RWPE2 (cell line): Measurements from ENCODE around the gene PARVA.

Experiments used
- ATAC-seq: fragments of 200-7000 bp; cut with Tn5 transposase; 3 replicates; pipeline ENCODE4 v1.9.1; 2021; ENCODE audit warnings: low read depth
- DNase-seq: peaks from one replicate; pipeline ENCODE4 v3.0.0-alpha.2; 2020; ENCODE audit warnings: low spot score
- H3K27ac ChIP-seq: fragments of 450-650 bp; 2 replicates; pipeline ENCODE4 v1.5.1; 2017; ENCODE audit warnings: mild to moderate bottlenecking; ENCODE audit not compliant: poor library complexity, severe bottlenecking
- H3K27me3 ChIP-seq: fragments of 250-450 bp; sonication (Bioruptor Pico); 2 replicates; pipeline ENCODE4 v1.5.1; 2021; ENCODE audit warnings: mild to moderate bottlenecking, moderate library complexity; ENCODE audit not compliant: insufficient read depth, poor library complexity, severe bottlenecking
- H3K36me3 ChIP-seq: fragments of 250-450 bp; sonication (Bioruptor Pico); 2 replicates; pipeline ENCODE4 v1.5.1; 2020; ENCODE audit warnings: low read depth, mild to moderate bottlenecking, moderate library complexity
- H3K4me1 ChIP-seq: fragments of 250-450 bp; sonication (Bioruptor Pico); 2 replicates; pipeline ENCODE4 v1.5.1; 2021; ENCODE audit warnings: mild to moderate bottlenecking, moderate library complexity; ENCODE audit not compliant: insufficient read depth, poor library complexity, severe bottlenecking
- H3K4me3 ChIP-seq: fragments of 250-450 bp; sonication (Bioruptor Pico); 2 replicates; pipeline ENCODE4 v1.5.1; 2021; ENCODE audit warnings: mild to moderate bottlenecking, moderate library complexity; ENCODE audit not compliant: severe bottlenecking
- H3K9me3 ChIP-seq: fragments of 250-450 bp; sonication (Bioruptor Pico); 2 replicates; pipeline ENCODE4 v1.5.1; 2021; ENCODE audit warnings: mild to moderate bottlenecking, moderate library complexity; ENCODE audit not compliant: severe bottlenecking
- CTCF ChIP-seq: fragments of 450-650 bp; IDR thresholded peaks from one replicate; pipeline ENCODE4 v1.5.1; 2017; ENCODE audit warnings: mild to moderate bottlenecking, moderate library complexity; ENCODE audit not compliant: poor library complexity, severe bottlenecking

Gene PARVA

GRCh38 chr11:12409621-12410005 is 32.2 kb downstream of the PARVA start:
- H3K27ac ChIP-seq = no peak overlapping the region
- no peaks in the 10 kb centered on the region for H3K36me3 ChIP-seq
- no peaks in the 10 kb centered on the region for H3K27me3 ChIP-seq
- H3K4me3 ChIP-seq = no peak overlapping the region
- ATAC-seq (no peak), DNase-seq (no peak)
- TF ChIP-seq CTCF = no peak
- peaks cover 22% of the 10 kb centered on the region for H3K4me1 ChIP-seq
- no peaks in the 10 kb centered on the region for H3K9me3 ChIP-seq

- Histone ChIP-seq H3K4me3 (no peak overlapping the region), H3K9me3 (no peaks in the 10 kb centered on the region), H3K27me3 (no peaks in the 10 kb centered on the region), H3K27ac (no peak overlapping the region), H3K4me1 (peaks cover 22% of the 10 kb centered on the region), H3K36me3 (no peaks in the 10 kb centered on the region)
- no peak for DNase-seq
- TF ChIP-seq CTCF = peak; percentile 48
- ATAC-seq = peak; percentile 26; the same call in 1 of the 3 replicates
Measured at GRCh38 chr11:12410006-12410728, 32.8 kb downstream of the PARVA start.

GRCh38 chr11:12411393-12411792 is 34.0 kb downstream of the PARVA start:
- DNase-seq (no peak), ATAC-seq (no peak)
- Histone ChIP-seq H3K4me3 (no peak overlapping the region), H3K27ac (peak overlapping the region; percentile 71), H3K4me1 (peaks cover 22% of the 10 kb centered on the region), H3K27me3 (no peaks in the 10 kb centered on the region), H3K9me3 (no peaks in the 10 kb centered on the region), H3K36me3 (no peaks in the 10 kb centered on the region)
- no peak for TF ChIP-seq CTCF

- peak overlapping the region; percentile 71 for H3K27ac ChIP-seq
- no peaks in the 10 kb centered on the region for H3K9me3 ChIP-seq
- H3K27me3 ChIP-seq = no peaks in the 10 kb centered on the region
- peak; percentile 63 for TF ChIP-seq CTCF
- peak; percentile 96 for ATAC-seq
- H3K36me3 ChIP-seq = no peaks in the 10 kb centered on the region
- H3K4me3 ChIP-seq = no peak overlapping the region
- H3K4me1 ChIP-seq = peaks cover 22% of the 10 kb centered on the region
- peak; percentile 84 for DNase-seq
Measured at GRCh38 chr11:12411806-12412727, 34.7 kb downstream of the PARVA start.
